WERI-Rb-1 (cell line): ENCODE results near the gene PPP1R37.

Source experiments
- DNase-seq: peaks from one replicate; pipeline ENCODE4 v3.0.0-alpha.2; 2020
- H3K27ac ChIP-seq: fragments of 250-450 bp; sonication (Bioruptor Pico); 2 replicates; pipeline ENCODE4 v1.5.1; 2020; ENCODE audit warnings: mild to moderate bottlenecking, moderate library complexity
- H3K27me3 ChIP-seq: fragments of 250-450 bp; sonication (Bioruptor Pico); 2 replicates; pipeline ENCODE4 v1.5.1; 2021; ENCODE audit warnings: mild to moderate bottlenecking, low read depth, moderate library complexity; ENCODE audit not compliant: insufficient read depth, severe bottlenecking
- H3K36me3 ChIP-seq: fragments of 250-450 bp; sonication (Bioruptor Pico); 2 replicates; pipeline ENCODE4 v1.5.1; 2020; ENCODE audit warnings: mild to moderate bottlenecking, moderate library complexity
- H3K4me3 ChIP-seq: 2 replicates; pipeline ENCODE4 v1.5.1; 2011; ENCODE audit warnings: low read depth, mild to moderate bottlenecking, control low read depth, low read length
- H3K9me3 ChIP-seq: fragments of 250-450 bp; sonication (Bioruptor Pico); 2 replicates; pipeline ENCODE4 v1.5.1; 2021; ENCODE audit warnings: mild to moderate bottlenecking, moderate library complexity; ENCODE audit not compliant: severe bottlenecking
- CTCF ChIP-seq: IDR thresholded peaks from 2 replicates; pipeline ENCODE4 v1.5.1; 2011; ENCODE audit warnings: low read depth, mild to moderate bottlenecking, control low read depth, inconsistent platforms, low read length

Gene PPP1R37

GRCh38 chr19:45050036-45050435 is 42.9 kb upstream of the PPP1R37 start:
- Histone ChIP-seq H3K36me3 (peaks cover 61% of the 10 kb centered on the region), H3K4me3 (no peak overlapping the region), H3K9me3 (no peaks in the 10 kb centered on the region), H3K27me3 (no peaks in the 10 kb centered on the region), H3K27ac (no peak overlapping the region)
- no peak for DNase-seq
- TF ChIP-seq CTCF: no peak

- no peaks in the 10 kb centered on the region for H3K27me3 ChIP-seq
- peaks cover 59% of the 10 kb centered on the region for H3K36me3 ChIP-seq
- no peak overlapping the region for H3K4me3 ChIP-seq
- no peak for TF ChIP-seq CTCF
- DNase-seq: no peak
- H3K27ac ChIP-seq: no peak overlapping the region
- H3K9me3 ChIP-seq: no peaks in the 10 kb centered on the region
Observed at GRCh38 chr19:45051929-45052579, 40.9 kb upstream of the PPP1R37 start.

GRCh38 chr19:45056831-45057230 is 36.1 kb upstream of the PPP1R37 start:
- H3K27me3 ChIP-seq: no peaks in the 10 kb centered on the region
- TF ChIP-seq CTCF: no peak
- no peaks in the 10 kb centered on the region for H3K9me3 ChIP-seq
- no peak for DNase-seq
- no peak overlapping the region for H3K27ac ChIP-seq
- H3K4me3 ChIP-seq: no peak overlapping the region
- H3K36me3 ChIP-seq: peaks cover 97% of the 10 kb centered on the region

- H3K27ac ChIP-seq: no peak overlapping the region
- no peak for TF ChIP-seq CTCF
- no peak overlapping the region for H3K4me3 ChIP-seq
- no peaks in the 10 kb centered on the region for H3K9me3 ChIP-seq
- H3K27me3 ChIP-seq: no peaks in the 10 kb centered on the region
- DNase-seq: no peak
- peaks cover 94% of the 10 kb centered on the region for H3K36me3 ChIP-seq
Observed at GRCh38 chr19:45057444-45057843, 35.5 kb upstream of the PPP1R37 start.

- H3K36me3 ChIP-seq: peaks cover 85% of the 10 kb centered on the region
- no peak for TF ChIP-seq CTCF
- H3K9me3 ChIP-seq: no peaks in the 10 kb centered on the region
- no peak overlapping the region for H3K4me3 ChIP-seq
- DNase-seq: no peak
- H3K27ac ChIP-seq: no peak overlapping the region
- H3K27me3 ChIP-seq: no peaks in the 10 kb centered on the region
Observed at GRCh38 chr19:45058622-45059159, 34.3 kb upstream of the PPP1R37 start.
